HG02981 (cell line): ENCODE measurements around the gene DLG4.

Experiments used
- ATAC-seq: cut with Tn5 transposase; IDR thresholded peaks from one replicate; pipeline ENCODE4 v1.9.1; 2021; ENCODE audit warnings: mild to moderate bottlenecking, moderate library complexity; ENCODE audit not compliant: unreplicated experiment

Gene DLG4

GRCh38 chr17:7233701-7234082 lies 14.1 kb upstream of the DLG4 start:
- no peak for ATAC-seq

- ATAC-seq: no peak
These were observed 12.5 kb upstream of the DLG4 start for GRCh38 chr17:7232114-7232513.

GRCh38 chr17:7229504-7229903 lies 9.9 kb upstream of the DLG4 start:
- ATAC-seq: no peak

DNA sequence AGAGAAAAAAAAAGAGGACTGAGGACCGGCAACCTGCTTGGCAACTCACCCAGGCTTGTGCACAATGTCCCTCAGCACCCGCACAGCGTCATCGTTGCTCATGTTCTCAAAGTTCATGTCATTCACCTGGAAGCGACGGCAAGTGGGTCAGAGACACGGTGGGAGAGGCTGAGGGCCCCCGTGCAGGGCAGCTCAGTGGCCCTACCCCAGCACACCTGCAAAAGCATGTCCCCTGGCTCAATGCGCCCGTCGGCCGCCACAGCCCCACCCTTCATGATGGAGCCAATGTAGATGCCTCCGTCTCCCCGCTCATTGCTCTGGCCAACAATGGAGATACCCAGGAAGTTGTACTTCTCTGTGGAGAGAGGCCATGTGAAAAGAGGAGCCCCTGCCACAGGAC lies 9.3 kb upstream of the DLG4 start:
- ATAC-seq: no peak

DNA sequence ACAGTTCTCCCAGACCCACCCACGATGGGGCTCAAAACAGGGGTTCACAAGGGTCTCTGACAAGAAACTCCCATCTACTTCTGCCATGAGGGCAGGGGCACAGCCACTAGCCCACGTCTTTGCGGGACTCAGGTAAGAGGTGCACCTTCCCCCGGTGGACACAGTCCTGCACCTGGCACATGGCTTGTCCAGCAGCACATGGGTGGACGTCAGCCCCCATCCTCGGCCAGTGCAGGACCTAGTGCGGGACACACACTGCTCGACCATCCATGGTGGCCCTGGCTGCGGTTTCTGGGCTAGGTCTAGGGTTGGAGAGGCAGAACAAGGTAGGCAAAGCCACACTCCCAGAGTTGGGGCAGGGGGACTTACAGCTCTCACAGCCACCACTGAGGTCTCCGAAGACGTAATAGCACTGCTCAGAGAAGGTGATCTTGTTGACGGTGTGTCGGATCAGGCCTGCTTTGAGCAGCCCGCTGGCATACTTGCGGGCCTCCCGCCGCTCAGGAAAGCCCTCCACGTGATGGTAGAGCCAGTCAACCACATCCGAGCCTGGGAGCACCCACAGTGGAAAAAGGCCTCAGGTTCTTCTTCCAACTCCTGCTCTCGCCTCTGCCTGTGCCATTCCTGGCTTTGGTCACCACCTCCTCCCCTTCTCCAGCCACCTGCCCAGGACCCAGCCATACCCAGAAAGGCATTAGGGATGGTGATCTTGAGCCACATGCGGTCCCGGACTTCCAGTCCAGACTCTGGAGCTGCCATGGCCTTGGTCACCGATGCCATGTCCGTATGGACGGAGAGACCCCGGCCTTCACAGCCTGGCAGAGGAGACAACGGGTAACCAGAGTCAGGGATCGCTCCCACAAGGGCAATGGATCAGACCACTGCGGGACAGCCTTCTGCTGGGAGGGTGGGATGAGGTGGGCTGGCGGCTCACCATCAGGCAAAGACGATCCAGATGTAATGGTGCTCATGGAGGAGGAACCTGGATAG lies 7.4 kb upstream of the DLG4 start:
- ATAC-seq: no peak

GRCh38 chr17:7225711-7226331 lies 6.2 kb upstream of the DLG4 start:
- no peak for ATAC-seq

DNA sequence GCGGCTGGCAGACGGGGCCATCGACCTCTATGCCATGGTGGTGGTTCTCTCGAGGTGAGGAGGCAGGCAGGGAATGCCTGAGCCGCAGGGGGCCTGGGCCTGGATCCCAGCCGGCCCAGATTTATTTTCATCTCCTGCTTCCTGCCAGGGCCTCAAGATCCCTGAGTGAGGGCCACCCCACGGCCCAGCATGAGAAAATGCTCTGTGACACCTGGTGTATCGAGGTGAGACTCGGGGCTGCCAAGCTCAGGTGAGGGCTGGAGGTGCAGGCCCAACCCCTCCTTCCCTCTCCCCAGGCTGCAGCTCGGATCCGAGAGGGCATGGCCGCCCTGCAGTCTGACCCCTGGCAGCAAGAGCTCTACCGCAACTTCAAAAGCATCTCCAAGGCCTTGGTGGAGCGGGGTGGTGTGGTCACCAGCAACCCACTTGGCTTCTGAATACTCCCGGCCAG lies 5.0 kb upstream of the DLG4 start:
- no peak for ATAC-seq

GRCh38 chr17:7224110-7224509 lies 4.5 kb upstream of the DLG4 start:
- no peak for ATAC-seq

DNA sequence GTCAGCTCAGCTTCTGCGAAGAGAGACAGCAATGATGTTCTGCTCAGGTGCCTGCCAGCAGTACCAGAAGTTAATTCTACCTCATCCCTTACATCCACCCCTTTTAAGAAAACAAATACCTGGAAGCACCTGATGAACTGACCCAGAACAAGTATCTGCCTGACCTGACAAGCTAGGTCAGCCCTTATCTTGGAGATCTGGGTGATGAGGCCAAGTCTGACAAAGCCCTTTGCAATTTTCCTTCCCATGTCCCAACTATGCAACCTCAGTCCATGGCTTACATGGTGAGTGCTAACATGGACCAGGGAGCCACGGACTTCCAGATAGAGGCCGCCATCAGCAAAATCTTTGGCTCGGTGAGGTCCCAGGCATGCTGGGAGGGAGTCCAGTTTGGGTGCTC lies 3.7 kb upstream of the DLG4 start:
- no peak for ATAC-seq

- ATAC-seq: no peak
These were observed 3.3 kb upstream of the DLG4 start for GRCh38 chr17:7222972-7223292.

DNA sequence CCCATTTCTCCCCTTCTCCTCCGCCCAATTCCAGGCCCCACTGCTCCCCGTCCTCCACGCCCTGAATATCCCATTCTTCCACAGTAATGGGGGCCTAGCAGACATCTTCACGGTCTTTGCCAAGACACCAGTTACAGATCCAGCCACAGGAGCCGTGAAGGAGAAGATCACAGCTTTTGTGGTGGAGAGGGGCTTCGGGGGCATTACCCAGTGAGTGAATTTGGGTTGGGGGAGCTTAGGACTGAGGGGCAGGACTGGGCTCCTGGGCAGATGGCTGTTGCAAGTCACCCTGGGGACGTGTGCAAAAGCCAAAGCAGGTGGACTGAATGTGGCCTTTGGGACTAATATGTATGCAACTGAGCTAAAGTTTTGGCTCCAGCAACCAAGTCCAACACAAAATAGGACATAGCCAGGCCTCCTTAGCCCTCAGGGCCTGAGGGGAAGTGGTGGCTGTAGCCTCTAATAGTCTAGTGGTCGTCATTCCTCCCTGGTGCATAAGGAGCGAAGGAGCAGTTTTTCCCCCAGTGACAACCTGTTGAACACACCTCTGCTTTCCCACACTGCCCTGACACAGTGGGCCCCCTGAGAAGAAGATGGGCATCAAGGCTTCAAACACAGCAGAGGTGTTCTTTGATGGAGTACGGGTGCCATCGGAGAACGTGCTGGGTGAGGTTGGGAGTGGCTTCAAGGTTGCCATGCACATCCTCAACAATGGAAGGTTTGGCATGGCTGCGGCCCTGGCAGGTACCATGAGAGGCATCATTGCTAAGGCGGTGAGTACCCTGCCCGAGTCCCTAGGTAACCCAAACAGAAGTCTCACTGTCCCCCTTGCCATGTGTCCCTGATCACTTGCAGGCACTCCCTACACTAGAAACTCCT lies 2.7 kb upstream of the DLG4 start:
- ATAC-seq: no peak

- no peak for ATAC-seq
These were observed 1.8 kb upstream of the DLG4 start for GRCh38 chr17:7221278-7222092.

- ATAC-seq: no peak
These were observed 1.1 kb upstream of the DLG4 start for GRCh38 chr17:7220593-7221277.

DNA sequence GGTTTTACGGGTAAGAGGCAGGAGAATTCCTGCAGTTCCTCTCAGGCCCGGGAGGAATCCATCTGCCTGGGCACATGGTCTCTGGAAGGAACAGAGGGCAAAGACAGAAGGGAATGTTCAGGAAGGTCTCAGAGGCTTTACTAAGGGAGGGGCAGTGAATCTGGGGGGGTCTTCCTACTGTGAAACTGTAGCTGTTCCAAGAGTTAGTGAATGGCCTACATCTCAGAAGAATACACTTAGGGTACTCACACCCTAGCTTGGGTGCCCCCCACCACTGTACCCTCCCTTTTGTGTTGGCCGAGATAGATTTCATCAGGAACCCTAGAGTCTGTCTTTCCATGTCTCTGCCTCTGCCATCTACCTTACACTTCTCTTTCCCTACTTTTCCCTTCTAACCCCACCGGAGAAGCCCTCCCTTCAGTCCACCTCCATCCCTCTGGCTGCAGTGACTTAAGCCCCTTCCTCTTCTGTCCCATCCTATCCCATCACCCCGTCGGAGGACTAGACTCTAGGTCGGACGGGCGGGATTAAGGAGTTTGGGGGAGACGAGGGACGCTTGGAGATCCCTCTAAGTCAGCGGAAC lies 316 bp downstream of the DLG4 start:
- no peak for ATAC-seq

- ATAC-seq: no peak
These were observed 878 bp downstream of the DLG4 start for GRCh38 chr17:7218758-7219157.

DNA sequence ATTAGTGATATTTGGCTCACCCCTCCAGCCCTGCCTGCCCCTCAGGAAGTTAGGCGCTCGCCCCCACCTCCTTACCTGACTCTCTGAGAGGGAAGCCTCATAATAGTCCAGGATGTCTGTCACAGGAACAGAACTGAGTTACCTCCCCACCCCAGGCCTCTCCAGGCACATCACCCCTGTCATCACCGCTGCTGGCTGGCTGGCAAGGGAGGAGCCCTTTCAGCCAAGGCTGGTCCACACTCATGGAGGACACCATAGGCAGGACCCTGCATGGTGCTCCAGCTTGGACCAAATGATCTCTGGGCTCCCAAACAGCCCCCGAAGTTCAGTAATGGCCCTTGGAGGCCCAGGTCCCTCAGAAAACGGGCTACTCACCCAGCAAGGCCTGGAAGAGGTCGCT lies 1.5 kb downstream of the DLG4 start:
- ATAC-seq: no peak

DNA sequence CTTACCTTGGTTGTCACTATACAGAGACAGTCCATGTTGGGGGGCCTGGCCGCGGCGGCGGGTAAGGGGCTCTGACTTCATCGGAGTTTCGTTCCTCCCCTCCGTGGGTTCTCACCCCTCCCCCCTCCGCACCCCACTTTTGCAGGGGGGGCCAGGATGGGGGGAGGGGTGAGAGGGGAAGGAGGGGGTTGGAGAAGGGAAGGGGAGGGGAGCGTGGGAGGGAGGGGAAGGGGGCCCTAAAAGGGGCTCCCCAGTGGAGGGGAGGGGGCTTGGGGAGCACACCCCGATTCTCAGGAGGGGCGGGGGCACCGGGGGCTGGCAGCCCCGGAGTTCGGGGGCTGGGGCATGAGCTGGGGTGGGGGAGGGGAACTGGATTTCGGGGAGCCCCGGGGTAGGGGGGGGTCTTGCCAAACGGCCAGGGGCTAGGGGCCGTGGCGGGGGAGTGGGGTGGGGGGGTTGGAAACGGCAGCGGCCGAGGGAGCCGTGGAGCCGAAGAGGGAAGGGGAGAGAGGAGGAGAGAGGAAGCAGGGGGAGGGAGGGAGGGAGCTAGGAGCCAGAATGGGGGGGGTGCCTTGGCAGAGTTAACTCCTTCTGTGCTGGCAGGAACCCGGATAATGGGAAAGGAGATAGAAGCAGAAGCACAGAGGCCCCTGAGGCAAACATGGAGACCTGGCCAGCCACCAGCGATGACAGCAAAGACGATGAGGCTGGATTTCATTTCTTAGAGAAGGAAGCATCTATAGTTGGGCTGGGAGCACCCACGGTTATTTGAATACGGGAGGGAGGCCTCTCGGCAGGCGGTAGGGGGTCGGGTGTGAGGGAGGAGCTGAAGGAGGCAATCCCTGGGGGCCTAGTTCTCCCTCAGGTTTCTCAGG lies 2.3 kb downstream of the DLG4 start:
- ATAC-seq: no peak

DNA sequence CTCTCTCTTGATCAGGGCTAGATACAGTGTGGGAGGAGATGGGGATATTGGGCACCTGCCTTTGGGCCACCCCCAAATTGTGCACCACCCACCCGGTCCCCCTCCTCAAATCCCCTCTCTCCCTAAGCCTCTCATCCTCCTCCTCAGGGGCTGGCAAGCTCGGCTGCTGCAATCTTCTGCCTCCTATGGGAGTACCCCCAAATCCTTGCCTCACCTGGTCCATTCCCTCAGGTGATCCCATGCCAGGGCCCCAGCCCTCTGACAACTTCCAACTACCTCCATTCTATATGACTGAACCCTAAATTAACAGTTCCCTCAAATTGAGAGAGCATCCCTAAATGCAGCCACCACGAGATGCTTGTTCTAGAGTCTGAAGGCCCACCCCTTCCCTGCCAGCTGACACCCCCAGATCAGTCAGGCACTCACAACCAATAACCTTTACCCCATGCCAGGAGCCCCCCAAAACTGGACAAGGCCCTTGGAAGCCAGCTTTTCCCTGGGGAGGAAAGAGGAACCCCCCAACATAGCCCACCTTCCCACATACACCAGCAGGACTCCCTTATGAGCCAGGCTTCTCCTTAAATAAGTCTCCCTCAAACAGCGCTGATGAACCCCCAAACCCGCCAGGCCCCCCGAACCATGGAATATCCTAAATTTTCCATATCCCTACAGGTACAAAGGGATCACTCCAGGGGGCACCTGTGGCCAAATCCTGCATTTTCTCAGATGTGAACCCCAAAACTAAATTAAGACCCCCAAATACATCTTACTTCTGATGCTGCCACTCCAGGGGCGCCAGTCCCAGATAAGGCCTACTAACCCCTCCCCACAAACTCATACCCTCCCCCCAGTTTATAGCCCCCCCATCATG lies 3.2 kb downstream of the DLG4 start:
- ATAC-seq: no peak
